Stimulated activated CD4-positive, alpha-beta T cell treated with anti-CD3 and anti-CD28 coated beads, TNF-alpha, amount 100 ng/mL, for 48 hours (primary cell): ENCODE results near the gene SULT4A1.

ENCODE experiments used
- DNase-seq, 3 donors: peaks; one replicate each; pipeline ENCODE4 v3.0.0-alpha.2; 2020; ENCODE audit warnings: low read depth in 3 of 3

SULT4A1 gene

GRCh38 chr22:43845981-43846380 is 16.3 kb downstream of the SULT4A1 start:
- no peak for DNase-seq

GRCh38 chr22:43844560-43845545 is 17.5 kb downstream of the SULT4A1 start:
- DNase-seq: no peak

- no peak for DNase-seq
These were observed 18.4 kb downstream of the SULT4A1 start for GRCh38 chr22:43843783-43844530.

GRCh38 chr22:43841742-43842141 is 20.6 kb downstream of the SULT4A1 start:
- DNase-seq: no peak

- no peak for DNase-seq
These were observed 21.5 kb downstream of the SULT4A1 start for GRCh38 chr22:43840851-43841250.

GRCh38 chr22:43840431-43840830 is 21.9 kb downstream of the SULT4A1 start:
- no peak for DNase-seq

- DNase-seq: no peak
These were observed 22.5 kb downstream of the SULT4A1 start for GRCh38 chr22:43839781-43840180.

- no peak for DNase-seq
These were observed 23.6 kb downstream of the SULT4A1 start for GRCh38 chr22:43838571-43839307.

GRCh38 chr22:43838161-43838560 is 24.2 kb downstream of the SULT4A1 start:
- DNase-seq: no peak

- DNase-seq: no peak
These were observed 24.6 kb downstream of the SULT4A1 start for GRCh38 chr22:43837666-43838065.

GRCh38 chr22:43835736-43836135 is 26.6 kb downstream of the SULT4A1 start:
- no peak for DNase-seq

GRCh38 chr22:43835166-43835565 is 27.1 kb downstream of the SULT4A1 start:
- no peak for DNase-seq

GRCh38 chr22:43833286-43834240 is 28.8 kb downstream of the SULT4A1 start:
- DNase-seq: no peak

GRCh38 chr22:43832393-43833265 is 29.7 kb downstream of the SULT4A1 start:
- DNase-seq: no peak

GRCh38 chr22:43831561-43832392 is 30.5 kb downstream of the SULT4A1 start:
- DNase-seq: no peak

- DNase-seq: no peak
These were observed 31.3 kb downstream of the SULT4A1 start for GRCh38 chr22:43830931-43831560.

- no peak for DNase-seq
These were observed 32.1 kb downstream of the SULT4A1 start for GRCh38 chr22:43829904-43830851.
